HL-60 (cell line): ENCODE results near the gene INPP5J.

Experiments used
- DNase-seq, 2 experiments: peaks; one replicate each; pipeline ENCODE4 v3.0.0-alpha.2; 2010 to 2020; ENCODE audit warnings: low read depth in 1 of 2, low spot score in 1 of 2
- H3K27ac ChIP-seq: fragments of 250-450 bp; sonication (Bioruptor Pico); replicated peaks from 2 replicates; pipeline ENCODE4 v1.5.1; 2020; ENCODE audit warnings: mild to moderate bottlenecking, moderate library complexity
- H3K27me3 ChIP-seq: fragments of 250-450 bp; sonication (Bioruptor Pico); 2 replicates; pipeline ENCODE4 v1.5.1; 2021; ENCODE audit warnings: mild to moderate bottlenecking, moderate library complexity; ENCODE audit not compliant: insufficient read depth, poor library complexity, severe bottlenecking
- H3K4me3 ChIP-seq: replicated peaks from 2 replicates; pipeline ENCODE4 v1.5.1; 2011; ENCODE audit warnings: mild to moderate bottlenecking, control low read depth, low read length; ENCODE audit not compliant: insufficient read depth
- GABPA ChIP-seq: IDR thresholded peaks from 2 replicates; pipeline ENCODE4 v1.6.1; 2012; ENCODE audit warnings: low read depth
- POLR2AphosphoS5 ChIP-seq: IDR thresholded peaks from 2 replicates; pipeline ENCODE4 v1.6.1; 2012; ENCODE audit warnings: low read depth
- SPI1 ChIP-seq: IDR thresholded peaks from 2 replicates; pipeline ENCODE4 v1.6.1; 2012; ENCODE audit warnings: low read depth, mild to moderate bottlenecking, borderline replicate concordance
- TF ChIP-seq, protein P1 (sequence below): IDR thresholded peaks from 2 replicates; pipeline ENCODE4 v1.6.1; 2012; ENCODE audit warnings: low read depth; ENCODE audit not compliant: insufficient replicate concordance
- TF ChIP-seq, protein P2 (sequence below): IDR thresholded peaks from one replicate; pipeline ENCODE4 v1.5.1; 2011; ENCODE audit warnings: low read length, control low read depth, inconsistent platforms; ENCODE audit not compliant: insufficient read depth

Gene INPP5J

DNA sequence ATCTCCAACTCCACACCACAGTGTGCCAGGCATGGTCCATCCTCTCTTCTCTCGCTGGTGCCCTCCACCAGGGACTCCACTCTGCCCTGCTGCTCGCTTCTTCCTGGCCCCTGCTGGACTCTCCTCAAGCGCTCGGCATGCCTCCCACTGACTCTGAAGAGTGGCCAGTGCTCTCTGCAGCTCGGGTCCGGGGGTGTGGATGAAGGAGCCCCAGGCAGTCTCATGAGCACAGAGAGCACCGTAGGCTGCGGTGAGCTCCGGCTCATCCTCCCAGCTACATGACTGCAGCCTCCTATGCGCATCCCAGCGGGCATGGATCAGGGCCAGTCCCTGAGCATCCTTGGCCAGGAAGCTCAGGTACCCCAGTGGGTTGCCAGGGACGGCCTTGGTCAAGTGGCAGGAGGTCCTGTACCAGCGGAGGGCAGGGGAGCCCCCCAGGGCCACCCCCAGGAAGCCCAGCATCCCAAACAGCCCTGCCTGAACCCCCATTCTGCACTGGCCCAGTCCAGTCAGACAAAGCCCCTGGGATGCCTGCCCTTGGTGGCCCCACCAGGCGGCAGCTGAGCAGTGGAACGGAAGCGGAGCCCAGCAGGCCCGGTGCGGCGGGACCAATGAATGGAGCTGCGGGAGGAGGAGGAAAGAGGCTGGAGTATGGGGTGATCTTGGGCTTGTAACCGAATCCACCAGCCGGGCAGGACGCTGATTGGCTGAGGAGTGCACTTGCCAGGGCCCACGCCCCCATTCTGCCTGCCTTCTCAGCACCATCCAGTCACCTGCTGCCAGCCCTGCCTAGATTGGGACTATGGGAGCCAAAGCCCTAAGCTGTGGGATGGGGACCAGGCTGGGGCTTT lies 17.3 kb downstream of the INPP5J start, which contains the start of gene PLA2G3:
TSS of gene PLA2G3 (minus strand) at position 643 of the 851 bp plus-strand sequence. CDS start at position 489, 154 bp downstream.
- DNase-seq = no peak
- no peak within 1 kb of the TSS for H3K4me3 ChIP-seq
- no peaks in the 10 kb centered on the region for H3K27me3 ChIP-seq
- no peak within 1 kb of the TSS for H3K27ac ChIP-seq
- TF ChIP-seq POLR2AphosphoS5 = no peak
- TF ChIP-seq, protein P1, sequence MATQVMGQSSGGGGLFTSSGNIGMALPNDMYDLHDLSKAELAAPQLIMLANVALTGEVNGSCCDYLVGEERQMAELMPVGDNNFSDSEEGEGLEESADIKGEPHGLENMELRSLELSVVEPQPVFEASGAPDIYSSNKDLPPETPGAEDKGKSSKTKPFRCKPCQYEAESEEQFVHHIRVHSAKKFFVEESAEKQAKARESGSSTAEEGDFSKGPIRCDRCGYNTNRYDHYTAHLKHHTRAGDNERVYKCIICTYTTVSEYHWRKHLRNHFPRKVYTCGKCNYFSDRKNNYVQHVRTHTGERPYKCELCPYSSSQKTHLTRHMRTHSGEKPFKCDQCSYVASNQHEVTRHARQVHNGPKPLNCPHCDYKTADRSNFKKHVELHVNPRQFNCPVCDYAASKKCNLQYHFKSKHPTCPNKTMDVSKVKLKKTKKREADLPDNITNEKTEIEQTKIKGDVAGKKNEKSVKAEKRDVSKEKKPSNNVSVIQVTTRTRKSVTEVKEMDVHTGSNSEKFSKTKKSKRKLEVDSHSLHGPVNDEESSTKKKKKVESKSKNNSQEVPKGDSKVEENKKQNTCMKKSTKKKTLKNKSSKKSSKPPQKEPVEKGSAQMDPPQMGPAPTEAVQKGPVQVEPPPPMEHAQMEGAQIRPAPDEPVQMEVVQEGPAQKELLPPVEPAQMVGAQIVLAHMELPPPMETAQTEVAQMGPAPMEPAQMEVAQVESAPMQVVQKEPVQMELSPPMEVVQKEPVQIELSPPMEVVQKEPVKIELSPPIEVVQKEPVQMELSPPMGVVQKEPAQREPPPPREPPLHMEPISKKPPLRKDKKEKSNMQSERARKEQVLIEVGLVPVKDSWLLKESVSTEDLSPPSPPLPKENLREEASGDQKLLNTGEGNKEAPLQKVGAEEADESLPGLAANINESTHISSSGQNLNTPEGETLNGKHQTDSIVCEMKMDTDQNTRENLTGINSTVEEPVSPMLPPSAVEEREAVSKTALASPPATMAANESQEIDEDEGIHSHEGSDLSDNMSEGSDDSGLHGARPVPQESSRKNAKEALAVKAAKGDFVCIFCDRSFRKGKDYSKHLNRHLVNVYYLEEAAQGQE = no peak

- DNase-seq = no peak
- no peak for TF ChIP-seq SPI1
- TF ChIP-seq GABPA = no peak
- TF ChIP-seq, protein P2, sequence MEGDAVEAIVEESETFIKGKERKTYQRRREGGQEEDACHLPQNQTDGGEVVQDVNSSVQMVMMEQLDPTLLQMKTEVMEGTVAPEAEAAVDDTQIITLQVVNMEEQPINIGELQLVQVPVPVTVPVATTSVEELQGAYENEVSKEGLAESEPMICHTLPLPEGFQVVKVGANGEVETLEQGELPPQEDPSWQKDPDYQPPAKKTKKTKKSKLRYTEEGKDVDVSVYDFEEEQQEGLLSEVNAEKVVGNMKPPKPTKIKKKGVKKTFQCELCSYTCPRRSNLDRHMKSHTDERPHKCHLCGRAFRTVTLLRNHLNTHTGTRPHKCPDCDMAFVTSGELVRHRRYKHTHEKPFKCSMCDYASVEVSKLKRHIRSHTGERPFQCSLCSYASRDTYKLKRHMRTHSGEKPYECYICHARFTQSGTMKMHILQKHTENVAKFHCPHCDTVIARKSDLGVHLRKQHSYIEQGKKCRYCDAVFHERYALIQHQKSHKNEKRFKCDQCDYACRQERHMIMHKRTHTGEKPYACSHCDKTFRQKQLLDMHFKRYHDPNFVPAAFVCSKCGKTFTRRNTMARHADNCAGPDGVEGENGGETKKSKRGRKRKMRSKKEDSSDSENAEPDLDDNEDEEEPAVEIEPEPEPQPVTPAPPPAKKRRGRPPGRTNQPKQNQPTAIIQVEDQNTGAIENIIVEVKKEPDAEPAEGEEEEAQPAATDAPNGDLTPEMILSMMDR = no peak
- TF ChIP-seq, protein P1 = no peak
- TF ChIP-seq POLR2AphosphoS5 = no peak
- Histone ChIP-seq H3K27ac (no peak overlapping the region), H3K4me3 (no peak overlapping the region), H3K27me3 (no peaks in the 10 kb centered on the region)
Measured at GRCh38 chr22:31140746-31141145, 18.0 kb downstream of the INPP5J start.

- TF ChIP-seq SPI1 = no peak
- no peak for TF ChIP-seq GABPA
- TF ChIP-seq POLR2AphosphoS5 = no peak
- TF ChIP-seq, protein P1 = no peak
- TF ChIP-seq, protein P2 = no peak
- no peak for DNase-seq
- H3K27ac ChIP-seq = no peak overlapping the region
- H3K27me3 ChIP-seq = no peaks in the 10 kb centered on the region
- no peak overlapping the region for H3K4me3 ChIP-seq
Measured at GRCh38 chr22:31141551-31141950, 18.8 kb downstream of the INPP5J start.
